HG03196 (cell line): ENCODE results near the gene PARD3.

Source experiments
- ATAC-seq: cut with Tn5 transposase; IDR thresholded peaks from one replicate; pipeline ENCODE4 v1.9.1; 2021; ENCODE audit not compliant: unreplicated experiment

The PARD3 gene

DNA sequence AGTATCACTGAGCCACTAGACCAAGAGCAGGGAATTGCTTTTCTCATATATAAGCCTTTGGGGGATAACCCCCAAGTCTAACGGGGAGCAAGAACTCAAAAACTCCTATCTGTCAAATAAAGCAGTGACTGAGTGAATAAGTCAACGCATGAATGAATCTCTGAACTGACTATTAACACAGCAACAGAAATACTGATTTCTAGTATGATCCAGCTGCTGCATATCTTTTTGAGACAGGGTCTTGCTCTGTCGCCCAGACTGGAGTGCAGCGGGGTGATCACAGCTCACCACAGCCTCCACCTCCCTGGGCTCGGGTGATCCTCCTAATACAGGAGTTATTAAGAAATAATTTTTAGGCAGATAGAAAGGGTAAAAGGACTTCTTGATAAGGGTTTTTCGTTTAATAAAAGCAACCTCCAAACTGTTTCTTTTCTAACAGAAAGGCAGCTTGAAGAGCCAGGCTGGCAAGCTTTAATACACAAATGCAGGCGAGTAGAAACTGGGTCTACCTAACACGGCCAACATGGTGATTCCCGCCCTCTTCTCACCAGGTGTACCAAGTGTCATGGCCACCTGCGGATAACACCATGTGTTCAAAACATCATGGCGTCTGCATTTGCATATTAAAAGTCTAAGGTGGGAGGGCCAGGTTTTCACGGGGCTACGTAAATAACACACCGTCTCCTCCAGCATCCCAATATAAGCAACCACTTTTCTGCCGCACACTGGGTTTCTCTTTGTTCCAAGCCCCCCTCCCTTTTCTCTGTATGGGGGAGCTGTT, 631.9 kb downstream of the PARD3 start:
- ATAC-seq: no peak

DNA sequence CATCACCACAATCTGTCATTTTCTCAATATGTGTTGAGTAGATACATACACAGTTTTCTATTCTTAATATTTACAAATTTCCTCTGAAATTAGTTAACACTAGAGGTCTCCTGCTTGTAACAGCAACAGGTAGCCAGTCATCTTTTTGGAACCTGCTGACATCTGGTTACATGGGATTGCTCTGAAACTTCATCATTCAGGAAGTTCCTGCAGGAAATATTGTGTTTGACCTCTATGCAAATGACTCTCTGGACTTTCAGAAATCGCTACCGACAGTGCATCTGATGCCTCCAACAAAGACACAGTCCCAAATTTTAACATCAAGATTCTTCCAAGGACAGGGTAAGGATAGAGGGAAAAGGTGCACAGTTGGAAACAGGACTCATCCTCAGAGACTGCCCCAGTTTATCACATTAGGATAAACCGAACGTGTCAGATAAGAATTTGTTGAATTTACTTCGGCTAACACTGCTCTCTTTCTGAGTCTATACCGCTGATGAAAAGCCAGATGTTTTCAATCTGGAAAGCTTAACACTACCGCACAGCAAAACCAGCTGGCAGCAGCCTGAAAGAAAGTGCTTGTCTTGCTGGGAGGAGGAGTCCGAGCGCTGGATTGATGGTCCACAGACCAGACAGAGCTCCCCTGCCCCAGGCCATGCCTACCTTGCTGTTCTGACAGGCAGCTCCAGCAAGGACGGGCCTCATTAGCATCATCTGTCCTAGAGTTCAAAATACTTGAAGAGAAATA, 633.4 kb downstream of the PARD3 start:
- ATAC-seq: no peak

DNA sequence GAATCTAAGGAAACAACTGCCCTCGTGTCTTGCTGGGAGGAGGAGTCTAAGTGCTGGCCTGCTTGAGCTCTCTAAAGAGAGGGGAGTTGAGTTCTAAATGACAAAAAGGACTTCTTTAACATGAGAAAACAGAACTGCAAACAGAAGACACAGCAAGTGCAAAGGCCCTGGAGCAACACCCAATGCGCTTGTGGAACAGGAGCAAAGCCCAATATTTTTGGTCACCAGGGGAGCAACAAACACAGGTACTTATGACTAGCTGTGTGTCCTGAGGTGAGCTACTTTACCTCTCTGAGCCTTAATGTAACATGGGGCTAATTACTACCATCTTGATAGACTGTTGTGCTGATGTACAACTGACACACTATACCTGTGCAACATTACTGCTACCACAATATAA, 634.3 kb downstream of the PARD3 start:
- ATAC-seq: no peak

DNA sequence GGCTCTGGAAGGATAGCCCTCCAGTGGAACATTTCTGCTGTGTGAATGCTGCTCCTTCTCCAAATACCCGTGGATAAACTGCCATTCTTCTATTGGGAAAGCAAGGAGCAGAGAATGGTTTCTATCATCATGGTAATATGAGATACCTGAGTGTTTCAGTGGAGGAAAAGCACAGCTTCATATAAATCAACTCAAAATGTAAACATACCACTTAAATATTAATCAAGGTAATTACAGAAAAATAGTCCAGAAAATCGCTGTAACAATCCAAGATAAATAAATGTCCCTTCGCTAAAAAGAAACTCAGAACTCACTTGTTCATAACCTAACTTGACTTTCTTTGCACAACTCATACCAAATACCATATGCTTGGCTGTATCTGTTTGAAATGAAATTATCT, 635.8 kb downstream of the PARD3 start:
- no peak for ATAC-seq

DNA sequence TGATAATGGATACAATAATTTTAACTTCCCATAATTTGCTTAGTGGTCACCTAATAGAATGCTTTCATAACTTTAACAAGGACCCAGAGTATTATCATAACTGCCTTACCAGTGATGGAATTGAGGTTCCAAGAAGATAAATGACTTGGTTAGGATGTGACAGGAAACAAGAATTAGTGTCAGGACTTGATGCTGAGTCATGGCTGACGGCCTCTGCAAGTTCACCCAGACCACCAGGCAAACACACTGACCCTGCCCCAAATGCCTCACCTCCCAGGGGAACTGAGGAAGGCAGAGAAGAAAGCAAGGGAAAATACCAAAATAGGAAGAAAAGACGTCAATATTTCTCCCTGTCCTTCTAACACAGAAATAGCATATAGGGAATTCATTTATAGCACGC, 636.3 kb downstream of the PARD3 start:
- ATAC-seq: no peak

DNA sequence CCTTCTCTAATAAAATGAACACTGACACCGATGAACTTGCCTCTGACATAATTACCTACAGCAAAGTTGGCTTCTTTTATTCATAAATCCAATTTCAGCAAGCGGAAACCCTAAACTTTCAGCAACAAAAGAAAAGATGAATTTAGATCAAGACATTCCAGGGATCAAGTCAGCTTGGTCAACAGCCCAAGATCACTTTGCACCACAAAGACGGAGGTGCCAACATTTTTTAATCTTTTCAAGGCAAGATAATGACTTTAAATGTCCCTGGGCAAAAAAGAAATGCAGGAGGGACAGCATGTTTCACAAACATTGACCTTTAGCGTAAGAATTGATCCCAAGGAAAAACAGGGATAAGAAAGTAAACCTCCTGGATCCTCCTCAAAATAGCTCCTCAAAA, 636.9 kb downstream of the PARD3 start:
- ATAC-seq: no peak

DNA sequence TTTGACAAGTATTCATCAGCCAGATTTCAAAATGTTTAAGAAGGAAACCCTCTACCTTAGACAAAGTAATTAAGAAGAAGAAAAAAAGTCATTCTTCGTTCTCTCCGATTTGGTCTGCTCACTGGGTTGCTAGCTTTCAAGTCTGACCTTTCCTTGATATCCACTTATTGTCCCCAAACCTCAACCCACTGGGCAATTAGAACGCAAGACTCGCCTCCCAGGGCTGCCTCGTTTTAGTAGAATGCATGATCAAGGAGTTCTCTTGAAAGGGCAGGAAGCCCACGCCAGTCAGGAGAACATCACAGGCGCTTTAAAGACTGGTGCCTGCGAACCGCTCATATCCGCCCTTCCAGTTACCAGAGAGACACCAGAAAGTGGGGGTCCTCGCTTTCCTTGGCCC, 637.7 kb downstream of the PARD3 start:
- ATAC-seq: no peak

DNA sequence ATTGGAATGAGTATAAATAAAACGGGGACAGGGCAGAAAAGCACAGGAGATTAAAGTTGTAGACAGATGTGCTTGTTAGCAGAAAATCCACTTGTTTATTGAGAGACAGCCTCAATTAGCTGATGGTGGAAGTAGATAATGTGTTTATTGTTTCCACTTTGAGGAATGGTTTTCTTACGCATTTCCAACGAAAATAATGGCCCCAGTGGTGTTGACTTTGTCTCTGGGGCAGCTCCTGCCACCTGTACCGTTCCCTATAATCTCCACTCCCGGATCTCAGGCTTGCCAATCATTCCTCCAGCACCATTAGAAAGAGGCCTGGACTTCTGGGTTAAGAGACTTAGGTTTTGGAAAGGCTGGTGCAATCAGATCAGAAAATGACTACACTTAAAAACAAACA, 638.7 kb downstream of the PARD3 start:
- ATAC-seq: no peak

DNA sequence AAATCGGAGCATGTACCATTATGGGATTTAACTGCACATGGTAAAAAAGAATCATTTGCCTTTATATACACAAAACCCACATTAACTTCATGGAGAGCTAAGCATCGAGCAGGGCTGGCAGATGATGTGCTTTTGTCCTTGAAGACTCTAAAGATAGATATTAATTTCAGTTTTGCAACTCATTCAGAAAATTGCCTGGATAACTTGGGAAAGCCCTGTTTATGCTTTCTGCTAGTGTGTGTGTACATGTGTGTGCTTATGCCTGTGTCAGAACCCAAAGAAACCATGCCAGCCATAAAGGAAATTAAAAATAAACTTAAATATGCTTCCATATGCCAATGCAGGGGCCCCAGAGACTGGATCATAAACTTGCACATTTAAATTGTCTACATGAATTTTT, 640.0 kb downstream of the PARD3 start:
- ATAC-seq: no peak

DNA sequence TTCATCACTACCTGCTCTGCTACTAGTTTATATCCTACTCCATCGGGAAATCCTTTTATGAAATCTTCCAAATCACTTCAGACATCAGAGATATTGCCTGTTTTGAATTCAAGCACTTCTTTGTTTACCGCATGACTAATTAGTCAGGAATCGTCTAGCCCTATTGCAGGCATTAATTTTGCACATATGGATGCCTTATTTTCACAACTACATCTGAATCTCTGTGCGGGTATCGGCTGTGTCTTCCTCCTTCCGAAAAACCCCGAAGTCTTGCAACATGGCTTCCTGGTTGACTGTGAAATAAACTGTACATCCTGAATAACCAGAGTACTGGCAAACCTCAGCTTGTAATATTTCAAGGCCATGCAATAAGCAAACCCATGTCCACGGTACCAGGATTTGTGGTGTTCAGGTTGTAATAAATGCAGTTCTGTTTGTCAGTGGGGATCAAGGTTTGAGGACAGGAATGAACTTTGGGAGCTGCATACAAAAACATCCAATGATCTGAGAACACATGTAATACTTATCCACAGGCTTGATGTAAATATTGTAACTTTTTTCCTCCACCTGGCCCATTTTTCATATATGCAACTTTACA, 642.1 kb downstream of the PARD3 start:
- ATAC-seq: no peak

DNA sequence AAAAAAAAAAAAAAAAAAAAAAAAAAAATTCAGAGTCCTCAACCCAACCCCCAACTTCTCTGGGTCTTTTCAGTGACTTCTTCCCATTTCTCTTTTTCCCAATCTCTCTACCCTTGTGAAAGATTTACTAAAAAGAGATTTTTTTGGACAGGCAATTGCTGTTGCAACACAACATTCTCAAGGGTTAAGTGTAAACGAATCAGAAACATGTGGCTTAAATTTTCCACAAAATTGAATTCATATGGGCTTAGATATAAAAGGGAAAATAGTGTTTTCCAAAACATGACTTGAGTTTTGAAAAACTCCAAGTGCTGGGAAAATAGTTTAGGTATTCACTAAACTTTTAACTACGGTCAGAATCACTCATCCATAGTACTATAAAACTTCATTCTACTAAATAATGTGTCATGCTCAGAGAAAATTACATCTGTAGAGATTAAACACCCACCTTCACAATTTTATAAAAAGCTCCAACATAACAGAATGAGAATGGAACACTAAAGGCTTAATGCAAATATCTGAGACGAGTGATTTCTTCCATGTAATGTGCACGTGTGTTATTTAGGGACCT, 643.1 kb downstream of the PARD3 start:
- ATAC-seq: no peak

DNA sequence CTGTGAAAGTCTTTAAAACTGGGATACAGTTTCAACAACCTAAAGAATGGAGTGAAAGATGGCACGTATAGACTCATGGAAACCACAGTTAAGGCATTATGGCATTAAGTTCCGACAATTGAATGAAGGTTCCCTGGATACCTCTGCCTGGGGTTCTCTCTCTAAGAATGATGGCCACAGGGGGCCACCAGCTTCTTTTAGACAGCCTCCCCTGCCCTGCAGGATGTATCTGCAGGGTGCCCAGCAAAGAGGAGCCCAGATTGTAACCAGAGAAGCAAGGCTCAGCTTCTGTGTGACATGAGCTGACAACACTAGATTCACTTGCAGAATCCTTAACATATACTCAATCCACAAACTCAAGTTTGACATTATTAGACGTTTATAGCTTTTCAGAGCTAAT, 645.4 kb downstream of the PARD3 start:
- ATAC-seq: no peak

DNA sequence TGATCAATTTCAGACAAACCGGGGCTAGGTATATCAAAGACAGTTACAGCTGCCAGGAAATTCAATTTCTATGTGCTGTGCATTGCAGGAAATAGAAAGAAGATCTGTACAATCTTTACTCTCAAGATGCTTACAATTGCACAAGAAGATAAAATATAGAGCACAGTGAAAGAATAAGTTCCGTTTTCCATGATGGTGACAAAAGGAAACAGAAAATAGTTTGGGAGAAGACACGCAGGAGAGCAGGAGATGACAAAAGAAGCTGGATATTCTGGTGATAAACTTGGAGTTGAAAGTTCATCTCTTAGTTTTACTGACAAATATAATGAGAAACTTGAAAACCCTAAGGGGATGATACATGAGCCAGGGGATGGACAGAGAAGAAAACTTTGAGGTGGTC, 646.0 kb downstream of the PARD3 start:
- no peak for ATAC-seq

DNA sequence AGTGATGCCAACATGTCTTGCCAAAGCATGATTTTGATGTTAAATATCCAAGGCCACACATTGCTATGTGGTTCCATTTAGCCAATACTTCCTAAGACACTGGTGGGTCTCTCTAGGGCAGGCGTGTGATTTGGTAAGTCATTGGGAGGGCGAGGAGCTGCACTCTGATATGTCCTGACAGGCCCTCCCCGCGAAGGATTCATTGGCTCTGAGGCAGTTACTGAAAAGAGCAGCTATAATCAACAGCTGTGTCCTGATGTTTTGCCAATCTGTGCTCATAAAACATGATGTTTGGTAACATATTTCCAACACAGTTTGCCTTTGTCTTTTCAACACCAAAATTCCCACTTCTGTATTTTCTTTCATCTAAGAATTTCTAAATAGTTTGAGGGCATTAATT, 646.7 kb downstream of the PARD3 start:
- ATAC-seq: no peak

DNA sequence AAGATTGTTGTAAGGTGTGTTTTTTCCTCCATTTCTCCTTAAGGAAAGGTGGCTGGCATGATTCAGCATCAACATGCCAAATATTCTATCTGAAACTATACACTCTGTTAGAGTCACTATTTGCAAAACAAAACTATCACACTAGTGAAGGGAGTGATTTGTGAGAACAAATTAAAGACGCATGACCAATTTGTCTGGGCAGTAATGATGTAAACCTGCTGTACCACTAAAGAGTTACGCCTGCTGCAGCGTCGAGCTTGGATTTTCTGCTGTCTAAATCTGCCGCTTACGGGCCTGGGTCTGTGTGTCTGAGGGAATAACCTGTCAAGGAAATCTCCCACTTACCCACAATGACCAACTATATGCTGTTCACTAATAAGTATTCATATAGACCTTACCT, 648.3 kb downstream of the PARD3 start:
- no peak for ATAC-seq

DNA sequence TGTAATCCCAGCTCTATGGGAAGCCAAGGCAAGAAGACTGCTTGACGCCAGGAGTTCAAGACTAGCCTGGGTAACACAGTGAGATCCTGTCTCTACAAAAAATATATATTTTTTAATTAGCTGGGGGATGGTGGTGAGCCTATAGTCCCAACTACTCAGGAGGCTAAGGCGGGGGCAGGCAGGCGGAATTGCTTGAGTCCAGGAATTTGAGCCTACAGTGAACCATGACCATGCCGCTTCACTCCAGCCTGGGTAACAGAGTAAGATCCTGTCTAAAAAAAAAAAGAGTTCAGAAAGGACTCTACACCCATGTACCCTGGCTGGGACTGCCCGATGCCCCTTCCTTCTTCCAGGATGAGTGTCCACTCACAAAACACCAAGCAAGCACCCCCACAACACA, 648.7 kb downstream of the PARD3 start:
- ATAC-seq: no peak

DNA sequence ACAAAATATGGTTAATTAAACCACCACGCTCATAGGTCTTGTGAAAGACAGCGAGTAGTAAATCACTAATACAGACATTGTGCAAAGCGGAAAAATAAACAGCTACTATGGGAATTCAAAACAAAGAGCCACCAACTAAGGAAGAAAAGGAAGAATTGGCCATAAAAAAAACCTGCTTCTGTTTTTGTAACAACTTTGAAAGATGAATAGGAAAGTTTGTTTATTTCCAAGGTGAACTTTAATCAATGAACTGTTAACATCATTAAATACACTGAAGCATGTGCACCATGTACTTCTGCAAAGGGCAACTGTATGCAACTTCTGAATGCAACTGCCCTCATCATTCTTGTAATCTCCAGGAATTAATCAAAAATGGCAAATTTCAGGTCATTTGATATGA, 651.1 kb downstream of the PARD3 start:
- ATAC-seq: no peak

DNA sequence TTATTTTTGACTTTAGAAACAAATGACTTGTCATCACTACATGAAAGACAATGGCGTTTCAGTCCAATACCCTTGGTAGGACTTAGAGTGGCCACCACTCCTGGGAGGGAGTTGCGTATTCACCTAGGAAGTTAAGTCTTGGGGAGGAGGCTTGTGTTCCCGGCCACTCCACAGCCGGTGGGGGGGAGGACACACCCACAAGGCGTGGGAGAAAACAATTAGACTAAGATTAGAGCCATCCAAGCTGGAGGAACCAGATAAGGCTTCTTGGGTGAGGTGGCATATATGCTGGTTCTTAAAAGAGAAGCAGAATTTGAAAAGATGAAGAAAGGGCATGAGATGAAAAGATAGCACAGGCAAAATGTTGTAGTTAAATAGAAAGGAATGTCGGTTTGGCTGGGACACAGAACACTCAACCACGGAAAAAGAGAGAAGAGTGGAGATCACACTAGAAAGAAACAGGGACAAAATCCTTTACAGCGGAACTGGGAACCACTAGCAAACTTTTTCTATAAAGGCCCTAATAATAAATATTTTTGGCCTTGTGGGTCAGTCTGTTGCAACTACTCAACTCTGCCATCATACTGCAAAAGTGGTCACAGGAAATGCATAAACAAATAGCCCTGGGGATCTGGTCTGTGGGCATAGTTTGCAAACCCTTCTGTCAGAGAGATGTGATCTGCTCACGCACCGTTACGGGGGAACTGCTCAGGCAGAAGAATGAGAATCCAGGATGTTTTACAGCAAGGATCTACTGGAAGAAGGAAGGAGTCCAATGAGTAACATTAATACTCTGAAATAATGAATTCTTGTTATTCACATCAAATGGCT, 651.8 kb downstream of the PARD3 start:
- no peak for ATAC-seq

DNA sequence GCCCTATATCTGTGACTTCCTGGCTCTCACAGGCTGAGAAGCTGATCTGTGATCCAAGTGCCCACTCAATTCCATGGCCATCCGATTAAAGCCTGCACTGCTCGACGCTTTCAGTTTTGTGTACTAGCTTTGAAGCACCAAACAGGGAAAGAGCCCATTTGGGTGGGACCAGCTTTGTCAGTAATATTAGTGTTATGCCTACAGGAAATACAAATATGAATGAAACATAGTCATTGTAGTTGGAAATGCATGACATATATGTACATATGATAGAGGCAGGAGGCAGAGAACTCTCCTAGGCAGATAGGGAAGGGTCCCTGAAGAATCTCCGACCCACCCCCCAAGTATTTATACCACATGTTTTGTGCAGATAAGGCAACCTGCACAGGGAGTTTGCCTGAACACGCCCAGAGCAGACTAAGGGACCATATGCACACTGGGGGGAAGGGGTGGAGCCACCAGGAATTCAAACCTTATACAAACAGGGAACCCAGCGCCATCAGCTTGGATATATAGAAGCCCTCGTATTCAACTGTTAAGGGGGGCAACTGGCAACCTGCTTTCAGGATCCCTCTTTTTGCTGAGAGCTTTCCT, 653.2 kb downstream of the PARD3 start:
- no peak for ATAC-seq

DNA sequence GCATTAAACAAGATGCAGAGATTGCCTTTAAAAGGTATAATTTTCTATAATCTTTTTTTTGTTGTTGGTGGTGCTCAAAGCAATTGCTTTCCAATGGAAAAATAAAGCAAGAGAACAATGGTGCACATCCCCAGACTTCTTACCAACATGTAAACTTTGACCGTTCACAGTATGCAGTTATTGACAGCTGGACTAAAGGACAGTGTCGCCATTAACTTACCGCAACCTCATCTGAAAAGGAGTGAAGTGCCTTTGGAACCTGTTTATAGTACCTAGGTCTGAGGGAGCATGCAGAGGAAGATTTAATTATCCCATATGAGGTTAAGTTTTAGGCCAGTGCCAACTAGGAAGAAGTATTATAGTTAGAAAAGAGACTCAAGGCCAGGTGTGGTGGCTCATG, 654.5 kb downstream of the PARD3 start:
- no peak for ATAC-seq

DNA sequence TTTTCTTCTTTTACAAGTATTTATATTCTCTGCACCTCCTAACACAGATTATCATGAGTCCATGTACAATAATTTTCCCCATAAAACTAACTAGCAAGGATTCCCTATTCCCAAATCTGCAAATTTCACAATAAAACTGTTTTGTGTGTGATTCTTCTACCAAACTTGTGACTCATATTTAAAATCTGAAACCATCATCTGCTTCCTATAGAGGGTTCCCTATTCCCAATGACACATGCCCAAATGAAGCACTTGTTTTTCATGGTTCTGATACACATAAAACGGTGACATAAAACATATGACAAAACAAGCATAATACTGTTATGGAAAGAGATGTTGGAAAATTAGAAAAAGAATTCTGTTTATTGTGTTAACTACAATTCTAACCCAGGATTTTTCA, 657.6 kb downstream of the PARD3 start:
- ATAC-seq: no peak
